Astrocyte (in vitro differentiated cells and primary cell): ENCODE results near the gene ADM.

Source experiments
- EZH2 ChIP-seq: IDR thresholded peaks from 2 replicates; pipeline ENCODE4 v1.6.1; 2012; ENCODE audit warnings: mild to moderate bottlenecking, low read length, inconsistent platforms; ENCODE audit not compliant: insufficient read depth
- TF ChIP-seq, protein P1 (sequence below): IDR thresholded peaks from 2 replicates; pipeline ENCODE4 v1.5.1; 2011; ENCODE audit warnings: low read depth, mild to moderate bottlenecking, inconsistent platforms, low read length, moderate library complexity; ENCODE audit not compliant: insufficient read depth

- TF ChIP-seq, protein P1, sequence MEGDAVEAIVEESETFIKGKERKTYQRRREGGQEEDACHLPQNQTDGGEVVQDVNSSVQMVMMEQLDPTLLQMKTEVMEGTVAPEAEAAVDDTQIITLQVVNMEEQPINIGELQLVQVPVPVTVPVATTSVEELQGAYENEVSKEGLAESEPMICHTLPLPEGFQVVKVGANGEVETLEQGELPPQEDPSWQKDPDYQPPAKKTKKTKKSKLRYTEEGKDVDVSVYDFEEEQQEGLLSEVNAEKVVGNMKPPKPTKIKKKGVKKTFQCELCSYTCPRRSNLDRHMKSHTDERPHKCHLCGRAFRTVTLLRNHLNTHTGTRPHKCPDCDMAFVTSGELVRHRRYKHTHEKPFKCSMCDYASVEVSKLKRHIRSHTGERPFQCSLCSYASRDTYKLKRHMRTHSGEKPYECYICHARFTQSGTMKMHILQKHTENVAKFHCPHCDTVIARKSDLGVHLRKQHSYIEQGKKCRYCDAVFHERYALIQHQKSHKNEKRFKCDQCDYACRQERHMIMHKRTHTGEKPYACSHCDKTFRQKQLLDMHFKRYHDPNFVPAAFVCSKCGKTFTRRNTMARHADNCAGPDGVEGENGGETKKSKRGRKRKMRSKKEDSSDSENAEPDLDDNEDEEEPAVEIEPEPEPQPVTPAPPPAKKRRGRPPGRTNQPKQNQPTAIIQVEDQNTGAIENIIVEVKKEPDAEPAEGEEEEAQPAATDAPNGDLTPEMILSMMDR = no peak
- TF ChIP-seq EZH2 = no peak
Observed at GRCh38 chr11:10319702-10320558, 15.1 kb downstream of the ADM start.
